Thoracic aorta (tissue), 2 donors: ENCODE results near the gene SP2. TPM values are rescaled to one million over a fixed set of nuclear protein-coding genes. Genes with fewer than 3 reads are reported as not detected.
"Not testable (repeated sequence)": the region's sequence is repeated elsewhere in the genome, so short reads cannot be mapped to it uniquely, and the experiment has no call there.

Experiments used
- ATAC-seq: fragments of 150-250 bp; one replicate; pipeline ENCODE4 v1.8.0; 2017; ENCODE audit warnings: low read depth; ENCODE audit not compliant: insufficient number of reproducible peaks, low FRiP score
- DNase-seq: peaks from one replicate; pipeline ENCODE4 v3.0.0-alpha.2; 2020; ENCODE audit warnings: low spot score
- H3K27ac ChIP-seq, 2 donors: fragments of 200-600 bp; sonication (generic); 1 replicate in 1 of 2; 2 replicates in 1 of 2; pipeline ENCODE4 v1.5.1; 2016; ENCODE audit warnings: mild to moderate bottlenecking in 2 of 2, moderate library complexity in 2 of 2
- H3K27me3 ChIP-seq: fragments of 200-600 bp; sonication (generic); replicated peaks from 2 replicates; pipeline ENCODE4 v1.6.0; 2016; ENCODE audit warnings: mild to moderate bottlenecking; ENCODE audit not compliant: insufficient read depth
- H3K36me3 ChIP-seq: fragments of 200-600 bp; sonication (generic); one replicate; pipeline ENCODE4 v1.5.1; 2016
- H3K4me1 ChIP-seq, 2 donors: fragments of 200-600 bp; sonication (generic); 1 replicate in 1 of 2; 2 replicates in 1 of 2; pipeline versions ENCODE4 v1.5.1 to v1.6.0; 2016; ENCODE audit warnings: low read depth in 2 of 2, mild to moderate bottlenecking in 1 of 2; ENCODE audit not compliant: control insufficient read depth in 1 of 2
- H3K4me3 ChIP-seq: fragments of 200-600 bp; sonication (generic); 2 replicates; pipeline ENCODE4 v1.5.1; 2016; ENCODE audit warnings: mild to moderate bottlenecking
- H3K9me3 ChIP-seq: fragments of 200-600 bp; sonication (generic); 2 replicates; pipeline ENCODE4 v1.5.1; 2016
- total RNA-seq, 2 donors: library from RNA; depleted of rRNA; stranded (reverse); fragments of >200 nt; gene quantifications; one replicate each; pipeline versions ENCODE4 v1.1.0 to v1.2.3, GENCODE V29; 2016
- TF ChIP-seq, protein P1 (sequence below): fragments of 200-600 bp; sonication (generic); IDR thresholded peaks from one replicate; pipeline ENCODE4 v1.5.1; 2019; ENCODE audit warnings: antibody characterized with exemption

SP2 gene
- total RNA-seq, 2 donors from 2014 or later, result 6.4 to 10.9 TPM

DNA sequence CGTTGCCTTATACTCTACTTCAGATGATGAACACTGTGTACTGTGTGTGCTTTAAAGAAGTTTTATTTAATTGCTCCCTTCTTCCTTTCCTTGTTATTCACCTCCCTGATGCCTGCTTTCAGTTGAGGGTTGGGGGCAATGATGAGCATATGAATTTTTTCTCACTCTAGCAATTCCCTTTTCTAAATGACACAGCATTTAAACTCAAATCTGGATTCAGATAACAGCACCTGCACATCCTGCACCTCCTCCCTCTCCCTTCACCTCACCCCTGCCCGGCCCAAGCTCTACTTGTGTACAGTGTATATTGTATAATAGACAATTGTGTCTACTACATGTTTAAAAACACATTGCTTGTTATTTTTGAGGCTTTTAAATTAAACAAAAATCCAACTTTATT is 32.4 kb downstream of the SP2 start:
- Histone ChIP-seq H3K27ac (no peak overlapping the region), H3K9me3 (no peaks in the 10 kb centered on the region), H3K36me3 (peaks cover 44% of the 10 kb centered on the region), H3K4me1 (no peaks in the 10 kb centered on the region), H3K27me3 (no peaks in the 10 kb centered on the region), H3K4me3 (no peak overlapping the region)
- ATAC-seq (no peak), DNase-seq (no peak)
- TF ChIP-seq, protein P1, sequence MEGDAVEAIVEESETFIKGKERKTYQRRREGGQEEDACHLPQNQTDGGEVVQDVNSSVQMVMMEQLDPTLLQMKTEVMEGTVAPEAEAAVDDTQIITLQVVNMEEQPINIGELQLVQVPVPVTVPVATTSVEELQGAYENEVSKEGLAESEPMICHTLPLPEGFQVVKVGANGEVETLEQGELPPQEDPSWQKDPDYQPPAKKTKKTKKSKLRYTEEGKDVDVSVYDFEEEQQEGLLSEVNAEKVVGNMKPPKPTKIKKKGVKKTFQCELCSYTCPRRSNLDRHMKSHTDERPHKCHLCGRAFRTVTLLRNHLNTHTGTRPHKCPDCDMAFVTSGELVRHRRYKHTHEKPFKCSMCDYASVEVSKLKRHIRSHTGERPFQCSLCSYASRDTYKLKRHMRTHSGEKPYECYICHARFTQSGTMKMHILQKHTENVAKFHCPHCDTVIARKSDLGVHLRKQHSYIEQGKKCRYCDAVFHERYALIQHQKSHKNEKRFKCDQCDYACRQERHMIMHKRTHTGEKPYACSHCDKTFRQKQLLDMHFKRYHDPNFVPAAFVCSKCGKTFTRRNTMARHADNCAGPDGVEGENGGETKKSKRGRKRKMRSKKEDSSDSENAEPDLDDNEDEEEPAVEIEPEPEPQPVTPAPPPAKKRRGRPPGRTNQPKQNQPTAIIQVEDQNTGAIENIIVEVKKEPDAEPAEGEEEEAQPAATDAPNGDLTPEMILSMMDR, result no peak

DNA sequence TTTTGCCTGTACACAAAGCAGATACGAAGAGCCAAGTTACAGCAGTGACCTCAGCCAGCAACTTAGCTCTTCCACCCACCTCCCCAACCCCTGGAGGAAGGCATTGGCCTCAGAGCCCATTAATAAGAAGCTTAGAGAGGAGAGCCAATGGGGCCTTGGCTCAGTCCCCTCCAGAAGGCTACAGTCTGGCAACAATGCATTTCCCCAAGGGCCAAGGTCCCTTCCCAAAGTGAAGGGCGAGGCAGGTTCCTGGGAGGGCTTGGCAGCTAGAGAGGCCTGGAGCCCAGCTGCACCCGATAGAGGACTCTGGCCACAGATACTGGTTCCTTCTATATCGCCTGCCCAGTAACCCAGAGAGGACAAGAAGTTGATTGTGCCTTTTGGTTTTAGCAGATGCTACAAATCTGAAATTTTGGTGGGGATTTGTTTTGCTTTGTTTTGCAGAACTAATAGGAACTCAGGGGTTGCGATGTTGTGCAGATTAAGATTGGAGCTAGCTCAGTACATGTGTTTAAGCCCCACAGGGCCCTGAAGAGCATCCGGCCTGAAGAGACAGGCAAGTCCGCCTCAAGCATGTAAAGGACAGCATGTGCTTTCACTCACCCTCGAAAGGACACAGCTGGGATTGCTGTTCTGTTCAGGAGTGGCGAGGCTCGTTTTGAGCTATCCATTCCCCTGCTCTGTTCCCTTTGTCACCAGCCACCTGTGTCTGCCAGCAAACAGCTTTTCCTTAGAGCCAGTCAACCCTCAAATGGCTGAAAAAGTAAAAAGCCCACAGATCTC is 33.4 kb downstream of the SP2 start:
- peaks cover 34% of the 10 kb centered on the region for H3K36me3 ChIP-seq
- TF ChIP-seq, protein P1, result no peak
- no peak overlapping the region for H3K27ac ChIP-seq
- no peak for ATAC-seq
- no peaks in the 10 kb centered on the region for H3K9me3 ChIP-seq
- no peaks in the 10 kb centered on the region for H3K27me3 ChIP-seq
- H3K4me1 ChIP-seq, result no peaks in the 10 kb centered on the region
- no peak overlapping the region for H3K4me3 ChIP-seq
- DNase-seq, result no peak

GRCh38 chr17:47931848-47932247 is 35.8 kb downstream of the SP2 start:
- Histone ChIP-seq H3K4me3 (no peak overlapping the region), H3K27me3 (no peaks in the 10 kb centered on the region), H3K4me1 (no peaks in the 10 kb centered on the region), H3K36me3 (peaks cover 16% of the 10 kb centered on the region), H3K27ac (no peak overlapping the region), H3K9me3 (no peaks in the 10 kb centered on the region)
- DNase-seq, result no peak
- ATAC-seq, result no peak
- TF ChIP-seq, protein P1, result no peak

GRCh38 chr17:47934856-47935255 is 38.8 kb downstream of the SP2 start:
- TF ChIP-seq, protein P1, result no peak
- H3K4me3 ChIP-seq, result no peak overlapping the region
- H3K27ac ChIP-seq, result no peak overlapping the region
- no peaks in the 10 kb centered on the region for H3K4me1 ChIP-seq
- no peaks in the 10 kb centered on the region for H3K27me3 ChIP-seq
- peaks cover 8% of the 10 kb centered on the region for H3K36me3 ChIP-seq
- ATAC-seq, result no peak
- H3K9me3 ChIP-seq, result no peaks in the 10 kb centered on the region
- no peak for DNase-seq

DNA sequence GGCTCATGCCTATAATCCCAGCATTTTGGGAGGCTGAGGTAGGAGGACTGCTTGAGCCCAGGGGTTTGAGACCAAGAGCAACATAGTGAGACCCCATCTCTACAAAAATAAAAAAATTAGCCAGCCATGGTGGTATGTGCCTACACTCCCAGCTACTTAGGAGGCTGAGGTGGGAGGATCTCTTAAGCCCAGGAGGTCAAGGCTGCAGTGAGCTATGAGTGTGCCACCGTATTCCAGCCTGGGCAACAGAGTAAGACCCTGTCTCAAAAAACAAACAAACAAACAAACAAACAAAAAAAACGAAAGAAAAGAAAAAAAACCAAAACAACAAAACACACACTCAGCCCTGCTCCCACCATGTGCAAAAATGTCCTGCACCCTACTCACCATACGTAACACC is 39.4 kb downstream of the SP2 start:
- not testable (repeated sequence) for H3K9me3 ChIP-seq, H3K4me3 ChIP-seq, H3K27ac ChIP-seq, H3K4me1 ChIP-seq, H3K27me3 ChIP-seq, DNase-seq, ATAC-seq, H3K36me3 ChIP-seq

- ATAC-seq (no peak), DNase-seq (no peak)
- H3K4me1 ChIP-seq, result peaks cover 0 to 6% of the 10 kb centered on the region in 2 donors
- no peaks in the 10 kb centered on the region for H3K9me3 ChIP-seq
- no peaks in the 10 kb centered on the region for H3K36me3 ChIP-seq
- H3K27ac ChIP-seq, result no peak overlapping the region
- H3K27me3 ChIP-seq, result no peaks in the 10 kb centered on the region
- H3K4me3 ChIP-seq, result no peak overlapping the region
- TF ChIP-seq, protein P1, result no peak
Observed at GRCh38 chr17:47935961-47936360, 39.9 kb downstream of the SP2 start.
